OCI-LY7 (cell line): ENCODE measurements around the gene BOLA3.

Experiments used
- EZH2phosphoT487 ChIP-seq: fragments of 200-600 bp; sonication (generic); IDR thresholded peaks from 2 replicates; pipeline ENCODE4 v1.6.1; 2018; ENCODE audit warnings: low read depth, borderline replicate concordance, mild to moderate bottlenecking, mixed run types, antibody characterized with exemption, low read length, moderate library complexity, mixed read lengths
- TF ChIP-seq, protein P1 (sequence below): fragments of 200-600 bp; sonication (generic); conservative IDR thresholded peaks from 2 replicates; pipeline ENCODE4 v1.5.1; 2014; ENCODE audit warnings: mild to moderate bottlenecking, antibody characterized with exemption, low read length, moderate library complexity, mixed read lengths

DNA sequence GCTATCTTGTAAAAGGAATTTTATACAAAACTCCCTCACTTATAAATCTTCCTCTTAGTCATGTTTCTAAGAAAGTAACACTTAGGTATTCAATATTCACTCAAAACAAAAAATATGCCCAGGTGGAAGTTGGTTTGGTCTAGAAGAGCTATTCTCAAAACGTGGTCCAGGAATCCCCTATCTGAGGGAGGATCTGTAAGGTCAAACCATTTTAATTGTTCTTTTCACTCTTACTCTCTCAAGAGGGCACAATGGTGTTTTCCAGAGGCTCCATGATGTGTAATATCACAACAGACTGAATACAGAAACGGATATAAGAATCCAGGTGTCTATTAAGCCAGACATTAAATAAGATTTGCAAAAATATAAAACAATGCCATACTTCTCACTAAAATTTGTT lies 21.0 kb upstream of the BOLA3 start:
- TF ChIP-seq, protein P1, sequence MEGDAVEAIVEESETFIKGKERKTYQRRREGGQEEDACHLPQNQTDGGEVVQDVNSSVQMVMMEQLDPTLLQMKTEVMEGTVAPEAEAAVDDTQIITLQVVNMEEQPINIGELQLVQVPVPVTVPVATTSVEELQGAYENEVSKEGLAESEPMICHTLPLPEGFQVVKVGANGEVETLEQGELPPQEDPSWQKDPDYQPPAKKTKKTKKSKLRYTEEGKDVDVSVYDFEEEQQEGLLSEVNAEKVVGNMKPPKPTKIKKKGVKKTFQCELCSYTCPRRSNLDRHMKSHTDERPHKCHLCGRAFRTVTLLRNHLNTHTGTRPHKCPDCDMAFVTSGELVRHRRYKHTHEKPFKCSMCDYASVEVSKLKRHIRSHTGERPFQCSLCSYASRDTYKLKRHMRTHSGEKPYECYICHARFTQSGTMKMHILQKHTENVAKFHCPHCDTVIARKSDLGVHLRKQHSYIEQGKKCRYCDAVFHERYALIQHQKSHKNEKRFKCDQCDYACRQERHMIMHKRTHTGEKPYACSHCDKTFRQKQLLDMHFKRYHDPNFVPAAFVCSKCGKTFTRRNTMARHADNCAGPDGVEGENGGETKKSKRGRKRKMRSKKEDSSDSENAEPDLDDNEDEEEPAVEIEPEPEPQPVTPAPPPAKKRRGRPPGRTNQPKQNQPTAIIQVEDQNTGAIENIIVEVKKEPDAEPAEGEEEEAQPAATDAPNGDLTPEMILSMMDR: no peak
- no peak for TF ChIP-seq EZH2phosphoT487
